Parathyroid adenoma (tissue), 2 donors: Measurements from ENCODE around the gene SLC10A7.

Source experiments
- H2AFZ ChIP-seq: fragments of 300-600 bp; sonication (generic); one replicate; pipeline ENCODE4 v1.7.0; 2017; ENCODE audit warnings: antibody characterized with exemption, mild to moderate bottlenecking
- H3K27ac ChIP-seq: fragments of 300-600 bp; sonication (generic); one replicate; pipeline ENCODE4 v1.7.0; 2017
- H3K27me3 ChIP-seq: fragments of 300-600 bp; sonication (generic); one replicate; pipeline ENCODE4 v1.7.0; 2017; ENCODE audit warnings: low read length; ENCODE audit not compliant: control insufficient read depth, insufficient read depth
- H3K36me3 ChIP-seq: fragments of 300-600 bp; sonication (generic); one replicate; pipeline ENCODE4 v1.7.0; 2017; ENCODE audit warnings: low read length; ENCODE audit not compliant: control insufficient read depth, insufficient read depth
- H3K4me1 ChIP-seq: fragments of 300-600 bp; sonication (generic); one replicate; pipeline ENCODE4 v1.7.0; 2017; ENCODE audit warnings: control low read depth
- H3K4me2 ChIP-seq: fragments of 300-600 bp; sonication (generic); one replicate; pipeline ENCODE4 v1.7.0; 2017; ENCODE audit warnings: low read length
- H3K4me3 ChIP-seq: fragments of 300-600 bp; sonication (generic); one replicate; pipeline ENCODE4 v1.7.0; 2017; ENCODE audit warnings: low read depth, low read length
- H3K79me2 ChIP-seq: fragments of 300-600 bp; sonication (generic); one replicate; pipeline ENCODE4 v1.7.0; 2017; ENCODE audit warnings: control low read depth
- H3K9ac ChIP-seq: fragments of 300-600 bp; sonication (generic); one replicate; pipeline ENCODE4 v1.7.0; 2017; ENCODE audit warnings: mild to moderate bottlenecking
- H3K9me3 ChIP-seq: fragments of 300-600 bp; sonication (generic); one replicate; pipeline ENCODE4 v1.7.0; 2017; ENCODE audit warnings: low read length; ENCODE audit not compliant: control insufficient read depth
- CTCF ChIP-seq: fragments of 300-600 bp; sonication (generic); IDR thresholded peaks from one replicate; pipeline ENCODE4 v1.7.0; 2017; ENCODE audit warnings: antibody characterized with exemption, mild to moderate bottlenecking
- donor health status: primary hyperparathyroidism.

Gene SLC10A7

GRCh38 chr4:146545102-146545501, 23.4 kb upstream of the SLC10A7 start:
- no peak for TF ChIP-seq CTCF
- Histone ChIP-seq H2AFZ (no peak overlapping the region), H3K27ac (no peak overlapping the region), H3K27me3 (no peaks in the 10 kb centered on the region), H3K9me3 (no peaks in the 10 kb centered on the region), H3K4me2 (no peak overlapping the region), H3K79me2 (no peaks in the 10 kb centered on the region), H3K4me3 (no peak overlapping the region), H3K9ac (no peak overlapping the region), H3K4me1 (no peaks in the 10 kb centered on the region), H3K36me3 (no peaks in the 10 kb centered on the region)

DNA sequence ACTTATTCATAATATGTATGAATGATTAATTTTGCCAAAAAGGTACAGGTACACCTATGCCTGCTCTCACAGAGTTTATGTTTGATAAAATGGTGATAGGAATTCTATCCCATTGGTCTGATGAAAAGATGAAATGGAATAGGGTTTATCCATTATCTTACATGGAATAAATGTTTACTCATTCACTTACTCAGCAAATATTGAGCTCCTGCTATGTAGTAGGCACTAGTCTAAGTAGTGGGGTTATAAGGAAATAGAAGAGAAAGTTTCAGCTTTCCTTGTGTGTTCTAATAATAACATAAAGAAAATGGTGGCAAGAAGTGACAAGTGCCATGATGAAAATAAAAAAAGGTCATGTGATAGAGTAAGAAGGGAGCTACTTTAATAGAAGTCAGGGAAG, 12.4 kb upstream of the SLC10A7 start:
- Histone ChIP-seq H3K36me3 (no peaks in the 10 kb centered on the region), H3K9ac (no peak overlapping the region), H3K9me3 (no peaks in the 10 kb centered on the region), H3K27me3 (no peaks in the 10 kb centered on the region), H3K27ac (no peak overlapping the region), H2AFZ (no peak overlapping the region), H3K4me1 (no peaks in the 10 kb centered on the region), H3K4me2 (no peak overlapping the region), H3K79me2 (no peaks in the 10 kb centered on the region), H3K4me3 (no peak overlapping the region)
- TF ChIP-seq CTCF = no peak

DNA sequence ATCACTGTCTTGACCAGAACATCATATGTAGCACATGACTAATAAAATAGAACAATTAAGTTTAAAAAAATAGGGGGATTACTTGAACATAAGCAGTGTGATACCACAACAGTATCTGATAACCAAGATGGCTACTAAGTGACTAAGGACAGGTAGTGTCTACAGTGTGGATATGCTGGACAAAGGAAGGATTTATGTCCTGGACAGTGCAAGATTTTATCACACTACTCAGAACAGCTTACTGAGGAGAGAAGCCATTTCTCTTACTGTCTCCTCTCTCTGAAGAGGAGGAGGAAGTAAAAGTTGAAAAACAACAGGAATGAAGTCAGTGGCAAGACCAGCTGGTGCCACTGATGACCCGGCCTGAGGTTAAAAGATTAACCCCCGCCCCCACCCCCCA, 4.0 kb upstream of the SLC10A7 start:
- H3K9me3 ChIP-seq = no peaks in the 10 kb centered on the region
- no peak for TF ChIP-seq CTCF
- H3K79me2 ChIP-seq = no peaks in the 10 kb centered on the region
- H3K27ac ChIP-seq = no peak overlapping the region
- no peaks in the 10 kb centered on the region for H3K36me3 ChIP-seq
- no peak overlapping the region for H3K9ac ChIP-seq
- H2AFZ ChIP-seq = no peak overlapping the region
- no peaks in the 10 kb centered on the region for H3K27me3 ChIP-seq
- no peak overlapping the region for H3K4me3 ChIP-seq
- no peaks in the 10 kb centered on the region for H3K4me1 ChIP-seq
- no peak overlapping the region for H3K4me2 ChIP-seq

DNA sequence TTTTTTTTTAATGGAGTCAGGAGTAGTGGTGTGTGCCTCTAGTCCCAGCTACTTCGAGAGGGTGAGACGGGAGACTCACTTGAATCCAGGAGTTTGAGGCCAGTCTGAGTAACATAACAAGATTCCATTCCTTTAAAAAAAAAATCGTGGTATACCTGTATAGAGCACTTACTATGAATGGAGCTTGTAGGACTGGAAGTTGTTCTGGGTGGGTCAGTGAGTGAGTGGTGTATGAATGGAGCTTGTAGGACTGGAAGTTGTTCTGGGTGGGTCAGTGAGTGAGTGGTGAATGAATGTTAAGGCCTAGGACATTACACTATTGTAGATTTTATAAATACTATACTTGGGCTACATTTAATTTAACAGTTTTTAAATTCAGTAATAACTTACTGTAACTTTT, 2.9 kb upstream of the SLC10A7 start:
- H3K27ac ChIP-seq = no peak overlapping the region
- no peak overlapping the region for H3K4me3 ChIP-seq
- no peak overlapping the region for H3K4me2 ChIP-seq
- H3K9me3 ChIP-seq = no peaks in the 10 kb centered on the region
- no peaks in the 10 kb centered on the region for H3K79me2 ChIP-seq
- H3K9ac ChIP-seq = no peak overlapping the region
- no peaks in the 10 kb centered on the region for H3K4me1 ChIP-seq
- H3K27me3 ChIP-seq = no peaks in the 10 kb centered on the region
- TF ChIP-seq CTCF = no peak
- no peaks in the 10 kb centered on the region for H3K36me3 ChIP-seq
- H2AFZ ChIP-seq = no peak overlapping the region

GRCh38 chr4:146522869-146523205, 1.1 kb upstream of the SLC10A7 start:
- Histone ChIP-seq H3K9me3 (no peaks in the 10 kb centered on the region), H3K36me3 (no peaks in the 10 kb centered on the region), H3K4me3 (peak overlapping the region; percentile 96), H3K79me2 (no peaks in the 10 kb centered on the region), H3K9ac (no peak overlapping the region), H3K27ac (peak overlapping the region; percentile 69), H2AFZ (peak overlapping the region; percentile 97), H3K4me2 (peak overlapping the region; percentile 80), H3K27me3 (no peaks in the 10 kb centered on the region), H3K4me1 (no peaks in the 10 kb centered on the region)
- no peak for TF ChIP-seq CTCF
